ENCODE results near the gene OR8S1.
"Not testable (repeated sequence)": the region's sequence is repeated elsewhere in the genome, so short reads cannot be mapped to it uniquely, and the experiment has no call there.

Gene OR8S1

DNA sequence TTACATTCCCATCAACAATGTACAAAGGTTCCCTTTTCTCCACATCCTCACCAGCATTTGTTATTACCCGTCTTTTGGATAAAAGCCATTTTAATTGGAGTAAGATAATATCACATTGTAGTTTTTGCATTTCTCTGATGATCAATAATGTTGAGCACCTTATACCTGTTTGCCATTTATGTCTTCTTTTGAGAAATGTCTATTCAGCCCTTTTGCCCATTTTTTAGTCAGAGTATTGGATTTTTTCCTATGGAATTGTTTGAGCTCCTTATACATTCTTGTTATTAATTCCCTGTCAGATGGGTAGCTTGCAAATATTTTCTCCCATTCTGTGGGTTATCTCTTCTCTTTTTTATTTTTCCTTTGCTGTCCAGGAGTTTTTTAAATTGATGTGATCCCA lies 10.7 kb upstream of the OR8S1 start:
- Histone ChIP-seq H3K4me3 (ENCODE audit: low read length) (no peak overlapping the region), H3K9ac (ENCODE audit: low read depth, low read length) (no peak overlapping the region), H3K27me3 (ENCODE audit: control insufficient read depth, insufficient read depth, low read length) (no peaks in the 10 kb centered on the region), H3K4me1 (ENCODE audit: control insufficient read depth, insufficient read depth, low read length) (no peaks in the 10 kb centered on the region), H3K9me3 (replicated peaks; ENCODE audit: low read length) (no peaks in the 10 kb centered on the region), H3K36me3 (ENCODE audit: insufficient read depth, low read length) (no peaks in the 10 kb centered on the region), H3K4me2 (ENCODE audit: low read length) (no peak overlapping the region)

DNA sequence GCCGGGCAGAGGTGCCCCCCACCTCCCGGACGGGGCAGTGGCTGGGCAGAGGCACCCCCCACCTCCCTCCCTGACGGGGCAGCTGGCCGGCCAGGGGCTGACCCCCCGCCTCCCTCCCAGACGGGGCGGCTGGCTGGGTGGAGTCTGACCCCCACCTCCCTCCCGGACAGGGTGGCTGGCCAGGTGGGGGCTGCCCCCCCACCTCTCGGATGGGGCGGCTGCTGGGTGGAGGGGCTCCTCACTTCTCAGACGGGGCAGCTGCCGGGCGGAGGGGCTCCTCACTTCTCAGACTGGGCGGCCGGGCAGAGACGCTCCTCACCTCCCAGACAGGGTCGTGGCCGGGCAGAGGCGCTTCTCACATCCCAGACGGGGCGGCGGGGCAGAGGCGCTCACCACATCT lies 5.1 kb upstream of the OR8S1 start:
- H3K9ac ChIP-seq (ENCODE audit: low read depth, low read length); H3K4me1 ChIP-seq (ENCODE audit: control insufficient read depth, insufficient read depth, low read length); H3K27me3 ChIP-seq (ENCODE audit: control insufficient read depth, insufficient read depth, low read length); H3K9me3 ChIP-seq (replicated peaks; ENCODE audit: low read length); H3K4me3 ChIP-seq (ENCODE audit: low read length); H3K4me2 ChIP-seq (ENCODE audit: low read length); H3K36me3 ChIP-seq (ENCODE audit: insufficient read depth, low read length): not testable (repeated sequence)

DNA sequence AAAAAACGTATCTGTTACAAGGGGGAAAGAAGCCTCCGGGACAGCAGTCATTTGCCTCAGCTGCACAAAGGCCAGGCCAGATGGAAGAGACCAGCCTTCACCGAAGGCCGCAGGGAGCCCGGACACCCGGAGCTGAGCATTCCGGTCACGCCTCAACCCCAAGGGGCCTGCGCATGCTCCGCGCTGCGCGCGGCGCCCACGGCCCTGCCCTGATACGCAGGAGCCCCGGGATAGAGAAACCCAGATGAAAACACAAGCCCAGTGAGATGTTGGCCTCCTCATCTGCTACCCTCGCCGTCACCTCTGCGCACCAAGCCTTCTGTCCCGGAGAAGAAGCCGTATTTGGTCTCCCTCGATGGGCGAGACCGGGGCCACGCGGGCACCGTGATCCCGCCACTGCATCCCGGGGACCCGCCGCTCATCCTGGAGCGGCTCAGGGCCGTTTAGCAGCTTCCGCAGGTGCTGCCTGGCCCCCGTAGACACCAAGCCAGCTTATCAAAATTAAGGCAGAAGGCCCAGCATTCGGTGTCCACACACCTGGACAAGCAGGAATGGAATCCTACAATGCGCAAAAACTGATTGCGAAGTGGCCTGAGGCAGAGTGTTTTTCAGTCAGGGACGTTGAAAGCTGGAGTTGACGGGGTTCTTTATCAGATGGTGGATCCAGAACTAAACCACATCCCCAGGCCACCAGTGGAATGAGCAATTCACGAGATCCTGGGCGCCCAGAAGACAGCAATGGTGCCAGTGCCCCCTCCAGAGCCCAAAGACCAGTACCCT lies 2.6 kb downstream of the OR8S1 start:
- H3K9me3 ChIP-seq (replicated peaks; ENCODE audit: low read length): no peaks in the 10 kb centered on the region
- H3K9ac ChIP-seq (ENCODE audit: low read depth, low read length): no peak overlapping the region
- no peak overlapping the region for H3K4me2 ChIP-seq (ENCODE audit: low read length)
- no peaks in the 10 kb centered on the region for H3K4me1 ChIP-seq (ENCODE audit: control insufficient read depth, insufficient read depth, low read length)
- no peak overlapping the region for H3K4me3 ChIP-seq (ENCODE audit: low read length)
- H3K27me3 ChIP-seq (ENCODE audit: control insufficient read depth, insufficient read depth, low read length): peaks cover 3% of the 10 kb centered on the region
- H3K36me3 ChIP-seq (ENCODE audit: insufficient read depth, low read length): no peaks in the 10 kb centered on the region

DNA sequence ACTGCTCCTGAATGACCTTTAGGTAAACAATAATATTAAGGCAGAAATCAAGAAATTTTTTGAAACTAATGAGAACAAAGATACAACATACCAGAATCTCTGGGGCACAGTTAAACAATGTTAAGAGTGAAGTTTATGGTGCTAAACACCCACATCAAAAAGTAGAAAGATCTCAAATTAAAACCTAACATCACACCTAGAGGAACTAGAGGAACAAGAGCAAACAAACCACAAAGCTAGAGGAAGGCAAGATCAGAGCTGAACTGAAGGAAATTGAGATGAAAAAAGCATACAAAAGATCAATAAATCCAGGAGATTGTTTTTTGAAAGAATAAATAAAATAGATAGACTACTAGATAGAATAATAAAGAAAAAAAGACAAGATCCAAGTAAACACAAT lies 7.2 kb downstream of the OR8S1 start:
- no peaks in the 10 kb centered on the region for H3K27me3 ChIP-seq (ENCODE audit: control insufficient read depth, insufficient read depth, low read length)
- no peaks in the 10 kb centered on the region for H3K9me3 ChIP-seq (replicated peaks; ENCODE audit: low read length)
- no peak overlapping the region for H3K4me3 ChIP-seq (ENCODE audit: low read length)
- H3K36me3 ChIP-seq (ENCODE audit: insufficient read depth, low read length): no peaks in the 10 kb centered on the region
- no peak overlapping the region for H3K4me2 ChIP-seq (ENCODE audit: low read length)
- H3K4me1 ChIP-seq (ENCODE audit: control insufficient read depth, insufficient read depth, low read length): no peaks in the 10 kb centered on the region
- no peak overlapping the region for H3K9ac ChIP-seq (ENCODE audit: low read depth, low read length)

DNA sequence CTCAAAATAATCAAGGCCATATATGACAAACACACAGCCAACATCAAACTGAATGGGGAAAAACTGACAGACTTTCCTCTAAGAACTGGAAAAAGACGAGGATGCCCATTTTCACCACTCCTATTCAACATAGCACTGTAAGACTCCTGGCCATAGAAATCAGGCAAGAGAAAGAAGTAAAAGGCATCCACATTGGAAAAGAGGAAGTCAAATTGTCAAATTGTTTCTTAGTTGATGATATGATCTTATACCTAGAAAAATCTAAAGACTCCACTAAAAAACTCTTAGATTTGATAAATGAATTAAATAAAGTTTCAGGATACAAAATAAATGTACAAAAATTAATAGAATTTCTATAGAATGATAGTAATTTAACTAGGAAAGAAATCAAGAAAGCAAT lies 11.2 kb downstream of the OR8S1 start:
- no peaks in the 10 kb centered on the region for H3K9me3 ChIP-seq (replicated peaks; ENCODE audit: low read length)
- H3K9ac ChIP-seq (ENCODE audit: low read depth, low read length): no peak overlapping the region

DNA sequence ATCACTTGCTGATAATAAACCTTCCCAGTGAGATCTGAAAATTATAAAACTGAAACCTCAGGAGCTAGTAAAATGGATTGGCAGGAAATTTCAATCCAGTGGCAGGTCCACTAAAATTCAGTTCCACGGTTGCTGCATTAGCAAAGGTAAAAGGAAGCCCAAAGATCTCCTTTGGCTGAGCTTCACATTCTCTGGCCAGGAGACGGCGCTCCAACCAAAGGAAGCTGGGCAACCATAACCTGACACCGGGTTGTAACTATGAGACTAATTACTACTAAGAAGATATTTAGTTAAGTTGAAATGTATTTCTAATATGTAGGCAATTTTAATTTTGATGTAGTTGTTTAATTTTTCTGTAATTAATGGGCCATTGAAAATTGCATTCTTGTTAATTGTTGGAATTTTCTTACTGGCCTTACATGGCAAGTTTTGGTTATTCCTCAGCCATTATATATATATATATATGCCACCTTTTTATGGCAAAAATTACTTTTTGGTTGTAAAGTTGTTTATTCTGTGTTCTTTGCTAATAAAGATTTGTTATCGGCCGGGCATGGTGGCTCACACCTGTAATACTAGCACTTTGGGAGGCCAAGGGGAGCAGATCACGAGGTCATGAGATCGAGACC lies 17.0 kb downstream of the OR8S1 start:
- Histone ChIP-seq H3K9ac (ENCODE audit: low read depth, low read length) (no peak overlapping the region), H3K27me3 (ENCODE audit: control insufficient read depth, insufficient read depth, low read length) (peaks cover 22% of the 10 kb centered on the region)

More for the DNA sequence above, 11.2 kb downstream of the OR8S1 start:
- Histone ChIP-seq H3K4me2 (ENCODE audit: low read length) (no peak overlapping the region), H3K4me1 (ENCODE audit: control insufficient read depth, insufficient read depth, low read length) (no peaks in the 10 kb centered on the region), H3K36me3 (ENCODE audit: insufficient read depth, low read length) (no peaks in the 10 kb centered on the region), H3K27me3 (ENCODE audit: control insufficient read depth, insufficient read depth, low read length) (peaks cover 1% of the 10 kb centered on the region), H3K4me3 (ENCODE audit: low read length) (no peak overlapping the region)

DNA sequence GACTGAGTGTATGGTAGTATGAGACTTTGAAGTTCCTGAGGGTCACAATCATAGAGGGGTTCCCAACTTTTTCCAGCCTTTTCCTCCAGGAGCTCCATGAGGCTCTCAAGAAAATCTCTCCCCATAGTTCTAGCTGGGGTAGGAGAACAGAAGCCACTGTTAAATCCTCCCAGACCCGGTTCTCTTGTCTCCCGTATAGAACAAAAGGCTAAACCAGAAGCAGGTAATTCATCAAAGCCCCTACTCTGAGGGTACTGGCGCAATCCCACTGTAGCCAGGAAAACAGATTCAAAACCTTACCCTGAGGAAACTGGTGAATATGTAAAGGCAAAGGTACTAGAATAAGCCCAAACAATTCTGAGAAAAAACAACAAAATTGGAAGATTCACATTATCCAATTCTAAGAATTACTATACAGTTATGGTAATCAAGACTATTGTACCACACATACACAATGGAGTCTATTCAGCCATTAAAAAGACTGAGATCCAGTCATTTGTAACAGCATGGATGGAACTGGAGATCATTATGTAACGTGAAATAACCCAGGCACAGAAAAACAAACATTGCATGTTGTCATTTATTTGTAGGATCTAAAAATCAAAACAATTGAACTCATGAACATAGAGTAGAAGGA lies 20.5 kb downstream of the OR8S1 start:
- Histone ChIP-seq H3K4me1 (ENCODE audit: control insufficient read depth, insufficient read depth, low read length) (no peaks in the 10 kb centered on the region), H3K4me2 (ENCODE audit: low read length) (no peak overlapping the region), H3K9me3 (replicated peaks; ENCODE audit: low read length) (no peaks in the 10 kb centered on the region), H3K4me3 (ENCODE audit: low read length) (no peak overlapping the region), H3K27me3 (ENCODE audit: control insufficient read depth, insufficient read depth, low read length) (peaks cover 22% of the 10 kb centered on the region), H3K9ac (ENCODE audit: low read depth, low read length) (no peak overlapping the region), H3K36me3 (ENCODE audit: insufficient read depth, low read length) (no peaks in the 10 kb centered on the region)

More for the DNA sequence above, 17.0 kb downstream of the OR8S1 start:
- Histone ChIP-seq H3K4me3 (ENCODE audit: low read length) (no peak overlapping the region), H3K36me3 (ENCODE audit: insufficient read depth, low read length) (no peaks in the 10 kb centered on the region), H3K4me2 (ENCODE audit: low read length) (no peak overlapping the region), H3K9me3 (replicated peaks; ENCODE audit: low read length) (no peaks in the 10 kb centered on the region), H3K4me1 (ENCODE audit: control insufficient read depth, insufficient read depth, low read length) (no peaks in the 10 kb centered on the region)

DNA sequence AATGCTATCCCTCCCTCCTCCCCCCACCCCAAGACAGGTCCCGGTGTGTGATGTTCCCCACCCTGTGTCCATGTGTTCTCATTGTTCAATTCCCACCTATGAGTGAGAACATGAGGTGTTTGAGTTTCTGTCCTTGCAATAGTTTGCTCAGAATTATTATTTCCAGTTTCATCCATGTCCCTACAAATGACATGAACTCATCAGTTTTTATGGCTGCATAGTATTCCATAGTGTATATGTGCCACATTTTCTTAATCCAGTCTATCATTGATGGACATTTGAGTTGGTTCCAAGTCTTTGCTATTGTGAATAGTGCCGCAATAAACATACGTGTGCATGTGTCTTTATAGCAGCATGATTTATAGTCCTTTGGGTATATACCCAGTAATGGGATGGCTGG lies 21.6 kb downstream of the OR8S1 start:
- H3K27me3 ChIP-seq (ENCODE audit: control insufficient read depth, insufficient read depth, low read length): peaks cover 16% of the 10 kb centered on the region
- H3K4me2 ChIP-seq (ENCODE audit: low read length); H3K4me1 ChIP-seq (ENCODE audit: control insufficient read depth, insufficient read depth, low read length); H3K36me3 ChIP-seq (ENCODE audit: insufficient read depth, low read length); H3K9me3 ChIP-seq (replicated peaks; ENCODE audit: low read length); H3K9ac ChIP-seq (ENCODE audit: low read depth, low read length); H3K4me3 ChIP-seq (ENCODE audit: low read length): not testable (repeated sequence)

DNA sequence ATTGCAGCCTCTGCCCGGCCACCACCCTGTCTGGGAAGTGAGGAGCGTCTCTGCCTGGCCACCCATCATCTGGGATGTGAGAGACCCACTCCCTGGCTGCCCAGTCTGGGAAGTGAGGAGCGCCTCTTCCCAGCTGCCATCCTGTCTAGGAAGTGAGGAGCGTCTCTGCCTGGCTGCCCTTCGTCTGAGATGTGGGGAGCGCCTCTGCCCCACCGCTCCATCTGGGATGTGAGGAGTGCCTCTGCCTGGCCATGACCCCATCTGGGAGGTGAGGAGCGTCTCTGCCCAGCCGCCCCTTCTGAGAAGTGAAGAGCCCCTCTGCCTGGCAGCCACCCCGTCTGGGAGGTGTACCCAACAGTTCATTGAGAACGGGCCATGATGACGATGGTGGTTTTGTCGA lies 26.2 kb downstream of the OR8S1 start:
- H3K27me3 ChIP-seq (ENCODE audit: control insufficient read depth, insufficient read depth, low read length); H3K4me1 ChIP-seq (ENCODE audit: control insufficient read depth, insufficient read depth, low read length); H3K36me3 ChIP-seq (ENCODE audit: insufficient read depth, low read length); H3K4me3 ChIP-seq (ENCODE audit: low read length); H3K9ac ChIP-seq (ENCODE audit: low read depth, low read length); H3K9me3 ChIP-seq (replicated peaks; ENCODE audit: low read length); H3K4me2 ChIP-seq (ENCODE audit: low read length): not testable (repeated sequence)

DNA sequence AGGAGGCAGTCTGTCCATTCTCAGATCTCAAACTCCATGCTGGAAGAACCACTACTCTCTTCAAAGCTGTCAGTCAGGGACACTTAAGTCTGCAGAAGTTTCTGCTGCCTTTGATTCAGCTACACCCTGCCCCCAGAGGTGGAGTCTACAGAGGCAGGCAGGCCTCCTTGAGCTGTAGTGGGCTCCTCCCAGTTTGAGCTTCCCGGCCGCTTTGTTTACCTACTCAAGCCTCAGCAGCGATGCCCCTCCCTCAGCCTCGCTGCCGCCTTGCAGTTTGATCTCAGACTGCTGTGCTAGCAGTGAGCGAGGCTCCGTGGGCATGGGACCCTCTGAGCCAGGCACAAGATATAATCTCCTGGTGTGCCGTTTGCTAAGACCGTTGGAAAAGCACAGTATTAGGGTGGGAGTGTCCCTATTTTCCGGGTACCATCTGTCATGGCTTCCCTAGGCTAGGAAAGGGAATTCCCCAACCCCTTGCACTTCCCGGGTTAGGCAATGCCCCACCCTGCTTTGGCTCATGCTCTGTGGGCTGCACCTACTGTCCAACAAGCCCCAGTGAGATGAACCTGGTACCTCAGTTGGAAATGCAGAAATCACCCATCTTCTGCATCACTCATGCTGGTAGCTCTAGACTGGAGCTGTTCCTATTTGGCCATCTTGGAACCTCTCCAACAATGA lies 28.4 kb downstream of the OR8S1 start:
- H3K9me3 ChIP-seq (replicated peaks; ENCODE audit: low read length); H3K4me1 ChIP-seq (ENCODE audit: control insufficient read depth, insufficient read depth, low read length); H3K4me2 ChIP-seq (ENCODE audit: low read length); H3K36me3 ChIP-seq (ENCODE audit: insufficient read depth, low read length); H3K9ac ChIP-seq (ENCODE audit: low read depth, low read length); H3K4me3 ChIP-seq (ENCODE audit: low read length): not testable (repeated sequence)
- peaks cover 11% of the 10 kb centered on the region for H3K27me3 ChIP-seq (ENCODE audit: control insufficient read depth, insufficient read depth, low read length)

DNA sequence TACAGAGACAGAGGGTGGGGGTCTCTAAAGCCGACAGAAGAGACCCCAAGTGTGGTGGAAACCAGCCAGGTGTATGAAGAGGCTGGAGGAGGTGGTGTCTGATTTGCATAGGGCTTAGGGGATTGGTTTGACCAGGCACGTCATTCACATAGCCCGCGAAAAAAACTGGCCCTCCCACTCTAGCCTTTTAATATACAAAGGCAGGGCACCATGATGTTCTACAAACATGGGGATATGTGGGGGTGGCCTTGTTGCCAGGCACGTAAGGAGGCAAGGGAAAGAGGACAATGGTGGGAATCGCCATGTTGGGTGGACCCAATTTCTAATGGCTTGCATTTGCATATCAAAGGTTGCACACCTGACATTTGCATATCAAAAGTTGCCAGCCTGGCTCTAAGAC lies 31.2 kb downstream of the OR8S1 start:
- Histone ChIP-seq H3K9ac (ENCODE audit: low read depth, low read length) (no peak overlapping the region), H3K36me3 (ENCODE audit: insufficient read depth, low read length) (no peaks in the 10 kb centered on the region), H3K4me1 (ENCODE audit: control insufficient read depth, insufficient read depth, low read length) (no peaks in the 10 kb centered on the region), H3K9me3 (replicated peaks; ENCODE audit: low read length) (no peaks in the 10 kb centered on the region), H3K4me2 (ENCODE audit: low read length) (no peak overlapping the region), H3K4me3 (ENCODE audit: low read length) (no peak overlapping the region), H3K27me3 (ENCODE audit: control insufficient read depth, insufficient read depth, low read length) (peaks cover 11% of the 10 kb centered on the region)

Measured in skeletal muscle satellite cell (primary cell).